Esophagus (tissue), 2 donors: ENCODE results near the gene ACSL3. TPM values are rescaled to one million over a fixed set of nuclear protein-coding genes. Genes with fewer than 3 reads are reported as not detected.
"Not testable (repeated sequence)": the region's sequence is repeated elsewhere in the genome, so short reads cannot be mapped to it uniquely, and the experiment has no call there.

Source experiments
- H3K27ac ChIP-seq, 2 donors: one replicate each; pipeline ENCODE4 v1.5.1; 2013; ENCODE audit warnings: low read depth in 2 of 2, mild to moderate bottlenecking in 2 of 2, inconsistent platforms in 1 of 2, low read length in 1 of 2, moderate library complexity in 1 of 2
- H3K27me3 ChIP-seq, 2 donors: one replicate each; pipeline ENCODE4 v1.6.1; 2013; ENCODE audit warnings: low read length in 2 of 2, control low read depth in 1 of 2, mild to moderate bottlenecking in 1 of 2; ENCODE audit not compliant: insufficient read depth in 2 of 2, control insufficient read depth in 1 of 2
- H3K36me3 ChIP-seq, 2 donors: one replicate each; pipeline ENCODE4 v1.6.1; 2013; ENCODE audit warnings: low read length in 1 of 2; ENCODE audit not compliant: control insufficient read depth in 2 of 2, insufficient read depth in 2 of 2
- H3K4me1 ChIP-seq, 2 donors: one replicate each; pipeline ENCODE4 v1.6.1; 2013; ENCODE audit warnings: low read length in 1 of 2; ENCODE audit not compliant: control insufficient read depth in 2 of 2, insufficient read depth in 2 of 2
- H3K4me3 ChIP-seq, 2 donors: one replicate each; pipeline ENCODE4 v1.5.1; 2013; ENCODE audit warnings: low read length in 2 of 2, mild to moderate bottlenecking in 2 of 2, low read depth in 1 of 2, moderate library complexity in 1 of 2
- H3K9me3 ChIP-seq, 2 donors: one replicate each; pipeline ENCODE4 v1.6.1; 2013; ENCODE audit warnings: mild to moderate bottlenecking in 2 of 2, low read depth in 1 of 2, low read length in 1 of 2, moderate library complexity in 1 of 2; ENCODE audit not compliant: control insufficient read depth in 2 of 2, insufficient read depth in 1 of 2
- WGBS, 2 donors: extraction: QIAGEN DNeasy Blood & Tissue Kit; methylation state at CpG; one replicate each; pipeline ENCODE4 v1.1.7; 2013; 5-methylcytosine and 5-hydroxymethylcytosine counted together
- polyA plus RNA-seq, 2 donors: library from polyadenylated mRNA; stranded (reverse); fragments of 200-250 nt; gene quantifications; one replicate each; pipeline ENCODE4 v1.2.3, GENCODE V29; 2013
- donor health status: healthy with polysubstance abuse.
- donor health status: Bipolar disorder and iron deficiency.

ACSL3 gene
- polyA plus RNA-seq, 2 donors = 21.4 to 43.9 TPM

GRCh38 chr2:222833410-222833809 lies 27.4 kb upstream of the ACSL3 start:
- WGBS, 2 donors = 97 to 99% methylated on average over 2 of the region's 2 CpGs
- Histone ChIP-seq H3K36me3 (no peaks in the 10 kb centered on the region), H3K9me3 (no peaks in the 10 kb centered on the region), H3K27me3 (no peaks in the 10 kb centered on the region), H3K27ac (no peak overlapping the region), H3K4me1 (no peaks in the 10 kb centered on the region), H3K4me3 (no peak overlapping the region)

DNA sequence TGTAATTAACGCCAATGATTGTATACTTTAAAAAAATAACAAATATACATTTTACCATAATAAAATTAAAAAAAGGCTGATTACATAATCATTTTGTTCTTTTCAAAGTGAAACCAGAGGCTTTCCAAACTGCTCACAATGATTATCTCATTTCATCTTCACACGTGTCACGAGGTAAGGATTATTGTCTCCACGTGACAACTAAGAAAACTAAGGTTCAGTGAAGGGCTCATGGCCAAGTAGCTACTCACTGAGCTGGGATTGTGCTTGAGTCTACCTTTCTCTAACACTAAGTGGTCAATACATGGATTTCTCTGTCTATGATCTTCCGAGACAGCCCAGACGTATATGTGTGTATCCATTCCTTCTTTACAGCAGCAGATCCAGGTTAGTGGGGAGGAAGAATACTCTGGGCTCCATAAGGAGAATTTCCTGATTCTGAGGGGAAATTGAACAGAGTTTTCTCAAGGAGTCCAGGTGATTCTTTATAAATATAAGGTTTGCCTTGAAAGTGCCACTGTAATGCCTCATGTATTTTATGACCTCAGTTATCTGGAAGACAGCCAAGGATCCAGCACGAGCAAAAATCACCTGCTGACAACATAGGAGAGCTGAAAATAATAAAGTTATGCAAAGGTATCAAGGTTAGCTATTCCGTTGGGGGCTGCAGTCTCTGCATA lies 25.6 kb upstream of the ACSL3 start:
- H3K4me1 ChIP-seq = no peaks in the 10 kb centered on the region
- H3K27ac ChIP-seq = no peak overlapping the region
- 57 to 58% methylated on average over 8 of the region's 8 CpGs for WGBS, 2 donors
- H3K9me3 ChIP-seq = no peaks in the 10 kb centered on the region
- no peaks in the 10 kb centered on the region for H3K27me3 ChIP-seq
- no peaks in the 10 kb centered on the region for H3K36me3 ChIP-seq
- H3K4me3 ChIP-seq = no peak overlapping the region

- Histone ChIP-seq H3K4me3 (no peak overlapping the region), H3K9me3 (no peaks in the 10 kb centered on the region), H3K36me3 (no peaks in the 10 kb centered on the region), H3K27ac (no peak overlapping the region), H3K4me1 (no peaks in the 10 kb centered on the region), H3K27me3 (no peaks in the 10 kb centered on the region)
- WGBS, 2 donors = 75 to 76% methylated on average over 5 of the region's 5 CpGs
Measured at GRCh38 chr2:222835823-222836151, 25.0 kb upstream of the ACSL3 start.

- Histone ChIP-seq H3K27ac (peak overlapping the region; percentile 70 to 84), H3K4me1 (no peaks in the 10 kb centered on the region), H3K27me3 (no peaks in the 10 kb centered on the region), H3K9me3 (no peaks in the 10 kb centered on the region), H3K4me3 (peak overlapping the region in 1 of 2 donors; percentile 8), H3K36me3 (no peaks in the 10 kb centered on the region)
- WGBS, 2 donors = 44 to 58% methylated on average over 4 of the region's 4 CpGs
Measured at GRCh38 chr2:222837643-222838056, 23.2 kb upstream of the ACSL3 start.

DNA sequence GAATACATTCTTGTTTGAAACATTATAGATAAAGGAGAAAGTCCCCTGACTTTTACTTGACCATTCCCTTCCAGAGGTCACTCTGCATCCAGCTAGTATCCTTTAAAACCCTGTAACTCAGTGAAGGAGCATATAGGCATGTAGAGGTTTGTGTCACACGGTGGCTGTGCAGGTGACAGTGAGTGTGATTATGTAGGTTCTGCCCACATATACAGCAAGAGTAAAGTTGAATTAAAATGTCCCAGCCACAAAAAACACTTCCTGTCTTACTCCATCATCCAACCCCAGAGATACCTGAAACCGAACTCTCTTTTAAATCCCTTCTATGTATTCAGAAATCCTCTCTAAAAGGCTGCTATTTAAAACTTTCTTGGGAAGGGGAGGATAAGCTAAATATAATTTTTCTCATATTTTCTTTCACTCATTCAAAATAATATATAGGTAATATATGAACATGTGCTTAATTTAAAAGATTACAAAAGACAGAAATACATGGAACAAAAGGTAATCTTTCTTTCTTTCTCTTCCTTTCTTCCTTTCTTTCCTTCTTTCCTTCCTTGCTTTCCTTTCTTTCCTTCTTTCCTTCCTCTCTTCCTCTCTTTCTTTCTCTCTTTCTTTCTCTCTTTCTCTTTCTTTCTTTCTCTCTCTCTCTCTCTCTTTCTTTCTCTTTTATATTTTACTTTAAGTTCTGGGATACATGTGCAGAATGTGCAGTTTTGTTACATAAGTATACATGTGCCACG lies 20.6 kb upstream of the ACSL3 start:
- Histone ChIP-seq H3K9me3 (no peaks in the 10 kb centered on the region), H3K27ac (peak overlapping the region in 1 of 2 donors; percentile 37), H3K27me3 (no peaks in the 10 kb centered on the region), H3K36me3 (no peaks in the 10 kb centered on the region), H3K4me1 (no peaks in the 10 kb centered on the region), H3K4me3 (no peak overlapping the region)
- 66 to 68% methylated on average over 3 of the region's 3 CpGs for WGBS, 2 donors

DNA sequence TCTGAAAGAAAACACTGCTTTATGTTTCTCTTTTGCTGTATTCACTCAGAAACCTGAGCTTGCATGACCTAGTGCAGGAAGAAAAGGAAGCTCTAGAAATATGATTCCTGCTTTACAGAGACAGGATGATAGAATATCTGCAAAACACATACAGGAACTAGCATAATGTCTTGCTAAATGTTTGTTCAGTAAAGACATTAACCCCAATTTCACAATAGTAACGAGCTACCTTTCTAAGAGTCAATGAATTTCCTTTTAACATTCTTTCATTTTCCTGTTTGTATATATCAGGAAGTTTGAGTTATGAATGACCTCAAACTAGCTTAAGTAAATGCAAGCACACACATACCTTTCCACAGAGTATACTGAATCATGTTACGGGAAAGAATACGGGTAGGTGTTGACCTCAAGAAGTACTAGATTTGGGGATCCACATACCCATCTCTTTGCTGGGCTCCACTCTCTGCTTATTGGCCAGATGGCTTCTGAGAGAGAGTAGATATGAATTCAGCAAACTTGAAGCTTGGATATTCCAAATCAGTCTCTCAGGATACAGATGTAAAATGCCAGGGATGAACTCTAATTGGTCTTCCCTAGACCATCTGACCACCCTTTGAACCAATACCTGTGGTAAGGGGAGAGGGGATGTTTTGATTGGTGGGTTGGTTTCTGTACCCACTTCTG lies 18.2 kb upstream of the ACSL3 start:
- H3K4me1 ChIP-seq = no peaks in the 10 kb centered on the region
- H3K36me3 ChIP-seq = no peaks in the 10 kb centered on the region
- no peak overlapping the region for H3K4me3 ChIP-seq
- H3K27ac ChIP-seq = peak overlapping the region; percentile 71 to 76
- H3K9me3 ChIP-seq = no peaks in the 10 kb centered on the region
- 28 to 39% methylated on average over 3 of the region's 3 CpGs for WGBS, 2 donors
- no peaks in the 10 kb centered on the region for H3K27me3 ChIP-seq

DNA sequence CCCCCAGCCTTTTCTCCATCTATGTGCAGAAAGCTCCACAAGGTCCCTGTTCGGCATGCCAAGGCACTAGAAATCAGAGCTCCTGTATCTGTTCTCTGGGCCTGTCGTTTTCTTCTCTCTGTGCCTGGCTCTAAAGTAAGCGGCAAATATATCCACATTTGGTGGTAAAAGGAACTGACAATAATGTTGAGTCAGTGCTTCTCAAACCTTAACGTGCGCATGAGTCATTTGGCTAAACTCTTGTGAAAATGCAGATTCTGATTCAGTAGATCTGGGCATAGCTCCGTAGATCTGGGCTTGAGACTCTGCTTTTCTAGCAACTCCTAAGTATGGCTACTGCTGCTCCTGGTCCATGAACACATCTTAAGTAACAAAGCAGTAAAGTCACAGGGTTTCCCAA lies 16.5 kb upstream of the ACSL3 start:
- Histone ChIP-seq H3K36me3 (no peaks in the 10 kb centered on the region), H3K27me3 (no peaks in the 10 kb centered on the region), H3K4me1 (no peaks in the 10 kb centered on the region), H3K9me3 (no peaks in the 10 kb centered on the region), H3K4me3 (no peak overlapping the region), H3K27ac (peak overlapping the region; percentile 64 to 87)
- WGBS, 2 donors = 39 to 50% methylated on average over 6 of the region's 6 CpGs

DNA sequence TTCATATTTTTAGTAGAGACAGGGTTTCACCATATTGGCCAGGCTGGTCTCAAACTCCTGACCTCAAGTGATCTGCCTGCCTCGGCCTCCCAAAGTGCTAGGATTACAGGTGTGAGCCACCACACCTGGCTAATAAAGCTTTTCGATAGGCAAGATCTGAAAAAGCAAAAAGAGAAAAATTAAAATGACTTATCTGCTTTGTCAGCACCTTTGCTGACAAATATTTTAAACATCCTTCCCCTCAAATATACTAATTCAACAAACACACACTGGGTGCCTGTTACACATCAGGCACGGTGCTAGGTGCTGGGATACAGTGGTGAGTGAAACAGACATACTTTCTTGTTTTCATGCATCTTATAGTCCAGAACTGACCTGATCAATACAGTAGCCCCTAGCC lies 15.5 kb upstream of the ACSL3 start:
- H3K36me3 ChIP-seq, H3K9me3 ChIP-seq, H3K27ac ChIP-seq, H3K4me1 ChIP-seq, H3K27me3 ChIP-seq, H3K4me3 ChIP-seq: not testable (repeated sequence)
- WGBS, 2 donors = 88 to 92% methylated on average over 3 of the region's 3 CpGs

DNA sequence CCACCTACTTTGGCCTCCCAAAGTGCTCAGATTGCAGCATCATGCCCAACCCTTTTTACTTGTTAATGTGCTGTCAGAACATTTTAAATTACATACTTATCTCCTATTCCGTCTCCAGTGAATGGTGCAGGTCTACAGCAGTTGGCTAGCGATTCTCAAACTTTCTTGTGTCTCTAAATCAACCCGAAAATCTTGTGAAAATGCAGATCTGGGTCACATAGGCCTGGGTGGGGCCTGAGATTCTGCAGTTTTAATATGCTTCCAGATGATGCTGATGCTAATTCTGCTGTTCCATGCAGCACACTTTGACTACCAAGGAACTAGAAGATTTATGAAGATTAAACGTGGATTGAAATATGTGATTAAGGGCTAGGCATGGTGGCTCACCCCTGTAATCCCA lies 14.8 kb upstream of the ACSL3 start:
- WGBS, 2 donors = 80 to 85% methylated on average over 4 of the region's 4 CpGs
- H3K9me3 ChIP-seq = no peaks in the 10 kb centered on the region
- H3K27me3 ChIP-seq = no peaks in the 10 kb centered on the region
- no peak overlapping the region for H3K4me3 ChIP-seq
- H3K36me3 ChIP-seq = no peaks in the 10 kb centered on the region
- H3K27ac ChIP-seq = no peak overlapping the region
- H3K4me1 ChIP-seq = no peaks in the 10 kb centered on the region
